ENCODE results near the gene CLEC19A.

Gene CLEC19A

DNA sequence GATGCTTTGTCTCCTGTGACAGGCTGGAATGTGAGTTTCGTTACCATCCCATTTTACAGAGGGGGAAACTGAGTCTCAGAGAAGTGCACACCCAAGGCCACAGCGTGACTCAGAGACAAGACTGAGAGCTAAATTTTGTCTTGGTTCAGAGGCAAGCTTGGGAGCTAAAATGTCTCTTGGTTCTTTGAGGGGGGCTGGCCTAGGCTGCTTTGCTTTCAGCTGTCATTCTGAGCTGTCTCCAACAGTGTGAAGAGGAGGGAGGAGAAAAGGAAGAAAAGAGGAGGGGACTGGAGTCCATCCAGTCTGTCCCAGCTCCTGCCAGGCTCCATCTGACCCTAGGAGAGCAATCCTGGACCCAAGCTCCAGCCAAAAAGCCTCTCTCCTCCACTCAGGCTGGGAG is at the start of gene CLEC19A:
CLEC19A (plus strand) TSS at position 301 of the 400 bp plus-strand sequence. CDS start 121 bp downstream, outside the sequence.
- TF ChIP-seq TCF4 (CRISPR knock-in tag; IDR thresholded peaks at IDR 0.05; ENCODE audit: borderline replicate concordance), result no peak
- no peak for TF ChIP-seq ISL1 (CRISPR knock-in tag; IDR thresholded peaks at IDR 0.05)
- TF ChIP-seq PPARA (CRISPR knock-in tag; IDR thresholded peaks at IDR 0.05; ENCODE audit: borderline replicate concordance), result no peak
- no peak for TF ChIP-seq ZNF8 (CRISPR knock-in tag; IDR thresholded peaks at IDR 0.05)
- no peak for TF ChIP-seq BACH2 (CRISPR knock-in tag; IDR thresholded peaks at IDR 0.05; ENCODE audit: borderline replicate concordance)
- no peak for TF ChIP-seq ZFP3 (CRISPR knock-in tag; IDR thresholded peaks at IDR 0.05)
- TF ChIP-seq GLIS3 (CRISPR knock-in tag; IDR thresholded peaks at IDR 0.05), result no peak
- no peak for ATAC-seq

DNA sequence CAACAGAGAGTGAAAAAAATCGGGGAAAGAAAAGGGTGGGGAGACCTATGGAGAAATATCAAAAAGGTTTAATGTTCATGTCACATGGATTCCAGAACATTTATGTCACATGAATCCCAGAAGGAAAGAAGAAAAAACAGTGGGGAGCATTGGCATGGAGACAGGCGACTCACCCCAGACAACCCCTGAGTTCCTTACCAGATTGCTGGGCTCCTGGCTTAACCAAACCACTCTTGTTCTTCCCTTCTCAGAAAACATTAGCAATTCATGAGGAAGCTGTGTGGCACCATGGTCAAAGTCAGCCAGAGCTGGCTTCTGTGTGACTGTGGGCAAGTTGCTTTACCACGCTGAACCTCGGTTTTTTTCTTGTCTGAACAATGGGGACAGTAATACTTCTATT is 49.6 kb upstream of the CLEC19A start:
- TF ChIP-seq ISL1 (CRISPR knock-in tag; IDR thresholded peaks at IDR 0.05) (no peak), SNAI2 (CRISPR knock-in tag; IDR thresholded peaks at IDR 0.05) (no peak)
- no peak for ATAC-seq

DNA sequence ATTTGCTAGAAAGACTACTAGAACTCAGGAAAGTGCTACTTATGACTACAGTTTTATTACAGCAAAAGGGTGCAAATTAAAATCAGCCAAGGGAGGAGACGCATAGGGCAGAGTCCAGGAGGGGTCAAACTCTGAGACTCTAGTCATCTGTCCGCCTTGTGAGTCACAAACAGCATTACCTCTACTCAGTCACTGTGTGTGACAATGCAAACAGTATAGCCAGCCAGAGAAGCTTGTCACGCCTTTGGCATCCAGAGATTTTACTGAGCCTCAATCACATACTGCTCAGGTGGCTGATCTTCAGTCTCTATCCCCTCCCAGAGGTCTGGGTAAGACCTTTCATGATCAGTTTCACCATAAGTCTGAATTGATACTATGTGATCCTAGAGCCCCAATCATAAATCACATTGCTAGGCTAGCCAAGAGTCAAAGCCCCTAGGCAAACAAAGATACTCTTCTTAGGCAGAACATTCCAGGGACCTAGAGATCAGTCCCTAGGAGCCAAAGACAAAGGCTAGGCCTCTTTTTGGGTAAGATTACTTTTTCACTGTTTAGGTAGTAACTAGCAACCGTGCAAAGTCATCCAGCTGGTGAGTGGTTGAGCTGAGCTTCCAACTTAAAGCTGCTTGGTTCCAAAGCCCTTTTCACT is 48.8 kb upstream of the CLEC19A start:
- no peak for ATAC-seq
- no peak for TF ChIP-seq ISL1 (CRISPR knock-in tag; IDR thresholded peaks at IDR 0.05)
- no peak for TF ChIP-seq RARB (CRISPR knock-in tag; IDR thresholded peaks at IDR 0.05)
- TF ChIP-seq ZFP30 (CRISPR knock-in tag; IDR thresholded peaks at IDR 0.05), result no peak
- TF ChIP-seq PPARA (CRISPR knock-in tag; IDR thresholded peaks at IDR 0.05; ENCODE audit: borderline replicate concordance), result no peak
- no peak for TF ChIP-seq TCF4 (CRISPR knock-in tag; IDR thresholded peaks at IDR 0.05; ENCODE audit: borderline replicate concordance)
- TF ChIP-seq TOX (CRISPR knock-in tag; IDR thresholded peaks at IDR 0.05; ENCODE audit: borderline replicate concordance), result no peak
- TF ChIP-seq, protein P1, sequence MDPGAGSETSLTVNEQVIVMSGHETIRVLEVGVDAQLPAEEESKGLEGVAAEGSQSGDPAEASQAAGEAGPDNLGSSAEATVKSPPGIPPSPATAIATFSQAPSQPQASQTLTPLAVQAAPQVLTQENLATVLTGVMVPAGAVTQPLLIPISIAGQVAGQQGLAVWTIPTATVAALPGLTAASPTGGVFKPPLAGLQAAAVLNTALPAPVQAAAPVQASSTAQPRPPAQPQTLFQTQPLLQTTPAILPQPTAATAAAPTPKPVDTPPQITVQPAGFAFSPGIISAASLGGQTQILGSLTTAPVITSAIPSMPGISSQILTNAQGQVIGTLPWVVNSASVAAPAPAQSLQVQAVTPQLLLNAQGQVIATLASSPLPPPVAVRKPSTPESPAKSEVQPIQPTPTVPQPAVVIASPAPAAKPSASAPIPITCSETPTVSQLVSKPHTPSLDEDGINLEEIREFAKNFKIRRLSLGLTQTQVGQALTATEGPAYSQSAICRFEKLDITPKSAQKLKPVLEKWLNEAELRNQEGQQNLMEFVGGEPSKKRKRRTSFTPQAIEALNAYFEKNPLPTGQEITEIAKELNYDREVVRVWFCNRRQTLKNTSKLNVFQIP (CRISPR knock-in tag; IDR thresholded peaks at IDR 0.05; ENCODE audit: borderline replicate concordance, low read depth), result no peak
- TF ChIP-seq OSR1 (CRISPR knock-in tag; IDR thresholded peaks at IDR 0.05), result no peak
- no peak for TF ChIP-seq ZFP3 (CRISPR knock-in tag; IDR thresholded peaks at IDR 0.05)
- TF ChIP-seq CSDC2 (CRISPR knock-in tag; IDR thresholded peaks at IDR 0.05), result no peak
- TF ChIP-seq ESRRG (CRISPR knock-in tag; IDR thresholded peaks at IDR 0.05), result no peak
- TF ChIP-seq GLIS3 (CRISPR knock-in tag; IDR thresholded peaks at IDR 0.05), result no peak
- TF ChIP-seq SNAI2 (CRISPR knock-in tag; IDR thresholded peaks at IDR 0.05), result no peak
- TF ChIP-seq, protein P2, sequence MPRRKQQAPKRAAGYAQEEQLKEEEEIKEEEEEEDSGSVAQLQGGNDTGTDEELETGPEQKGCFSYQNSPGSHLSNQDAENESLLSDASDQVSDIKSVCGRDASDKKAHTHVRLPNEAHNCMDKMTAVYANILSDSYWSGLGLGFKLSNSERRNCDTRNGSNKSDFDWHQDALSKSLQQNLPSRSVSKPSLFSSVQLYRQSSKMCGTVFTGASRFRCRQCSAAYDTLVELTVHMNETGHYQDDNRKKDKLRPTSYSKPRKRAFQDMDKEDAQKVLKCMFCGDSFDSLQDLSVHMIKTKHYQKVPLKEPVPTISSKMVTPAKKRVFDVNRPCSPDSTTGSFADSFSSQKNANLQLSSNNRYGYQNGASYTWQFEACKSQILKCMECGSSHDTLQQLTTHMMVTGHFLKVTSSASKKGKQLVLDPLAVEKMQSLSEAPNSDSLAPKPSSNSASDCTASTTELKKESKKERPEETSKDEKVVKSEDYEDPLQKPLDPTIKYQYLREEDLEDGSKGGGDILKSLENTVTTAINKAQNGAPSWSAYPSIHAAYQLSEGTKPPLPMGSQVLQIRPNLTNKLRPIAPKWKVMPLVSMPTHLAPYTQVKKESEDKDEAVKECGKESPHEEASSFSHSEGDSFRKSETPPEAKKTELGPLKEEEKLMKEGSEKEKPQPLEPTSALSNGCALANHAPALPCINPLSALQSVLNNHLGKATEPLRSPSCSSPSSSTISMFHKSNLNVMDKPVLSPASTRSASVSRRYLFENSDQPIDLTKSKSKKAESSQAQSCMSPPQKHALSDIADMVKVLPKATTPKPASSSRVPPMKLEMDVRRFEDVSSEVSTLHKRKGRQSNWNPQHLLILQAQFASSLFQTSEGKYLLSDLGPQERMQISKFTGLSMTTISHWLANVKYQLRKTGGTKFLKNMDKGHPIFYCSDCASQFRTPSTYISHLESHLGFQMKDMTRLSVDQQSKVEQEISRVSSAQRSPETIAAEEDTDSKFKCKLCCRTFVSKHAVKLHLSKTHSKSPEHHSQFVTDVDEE (CRISPR knock-in tag; IDR thresholded peaks at IDR 0.05), result no peak
- TF ChIP-seq BACH2 (CRISPR knock-in tag; IDR thresholded peaks at IDR 0.05; ENCODE audit: borderline replicate concordance), result no peak
- no peak for TF ChIP-seq ZNF565 (CRISPR knock-in tag; conservative IDR thresholded peaks at IDR 0.05; ENCODE audit: low read depth)
- TF ChIP-seq, protein P3, sequence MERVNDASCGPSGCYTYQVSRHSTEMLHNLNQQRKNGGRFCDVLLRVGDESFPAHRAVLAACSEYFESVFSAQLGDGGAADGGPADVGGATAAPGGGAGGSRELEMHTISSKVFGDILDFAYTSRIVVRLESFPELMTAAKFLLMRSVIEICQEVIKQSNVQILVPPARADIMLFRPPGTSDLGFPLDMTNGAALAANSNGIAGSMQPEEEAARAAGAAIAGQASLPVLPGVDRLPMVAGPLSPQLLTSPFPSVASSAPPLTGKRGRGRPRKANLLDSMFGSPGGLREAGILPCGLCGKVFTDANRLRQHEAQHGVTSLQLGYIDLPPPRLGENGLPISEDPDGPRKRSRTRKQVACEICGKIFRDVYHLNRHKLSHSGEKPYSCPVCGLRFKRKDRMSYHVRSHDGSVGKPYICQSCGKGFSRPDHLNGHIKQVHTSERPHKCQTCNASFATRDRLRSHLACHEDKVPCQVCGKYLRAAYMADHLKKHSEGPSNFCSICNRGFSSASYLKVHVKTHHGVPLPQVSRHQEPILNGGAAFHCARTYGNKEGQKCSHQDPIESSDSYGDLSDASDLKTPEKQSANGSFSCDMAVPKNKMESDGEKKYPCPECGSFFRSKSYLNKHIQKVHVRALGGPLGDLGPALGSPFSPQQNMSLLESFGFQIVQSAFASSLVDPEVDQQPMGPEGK (CRISPR knock-in tag; IDR thresholded peaks at IDR 0.05; ENCODE audit: borderline replicate concordance), result no peak
- no peak for TF ChIP-seq ZNF8 (CRISPR knock-in tag; IDR thresholded peaks at IDR 0.05)
- TF ChIP-seq ZC3H10 (CRISPR knock-in tag; IDR thresholded peaks at IDR 0.05), result no peak
- no peak for TF ChIP-seq ZNF70 (CRISPR knock-in tag; IDR thresholded peaks at IDR 0.05)

DNA sequence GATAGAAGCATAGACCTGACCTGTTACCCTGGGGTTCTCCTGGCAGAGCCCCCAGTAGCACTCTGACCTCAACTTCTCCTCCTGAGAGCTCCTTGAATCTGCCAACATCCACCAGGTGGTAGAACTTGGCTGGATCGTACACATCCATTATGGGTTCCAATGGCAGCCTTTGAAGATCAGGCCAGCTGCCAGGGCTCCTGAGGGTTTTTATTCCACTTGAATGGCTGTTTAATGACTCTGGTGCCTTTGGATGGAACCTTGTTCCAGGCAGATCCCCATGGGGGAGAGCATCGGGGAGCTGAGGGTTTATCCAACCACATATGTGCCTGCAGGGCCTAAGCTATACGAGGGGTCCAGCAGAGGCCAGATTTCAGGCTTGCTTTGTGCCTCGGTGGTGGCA is 47.1 kb upstream of the CLEC19A start:
- ATAC-seq, result no peak
- no peak for TF ChIP-seq RARB (CRISPR knock-in tag; IDR thresholded peaks at IDR 0.05)
- no peak for TF ChIP-seq ISL1 (CRISPR knock-in tag; IDR thresholded peaks at IDR 0.05)

All from SK-N-SH treated with all-trans-retinoic acid at 6 μM for 48 hours (cell line).